HEK293 (cell line): ENCODE results near the gene HSD17B14.

ENCODE experiments used
- CTCF ChIA-PET: fragments of 350-600 bp; formaldehyde crosslinking; extraction: SDS; loops from one replicate; lab custom pipeline; 2021; ENCODE audit warnings: antibody characterized with exemption; lab: Yijun Ruan, JAX
- POLR2A ChIA-PET: fragments of 300-600 bp; formaldehyde crosslinking; extraction: SDS; loops from one replicate; lab custom pipeline; 2020; ENCODE audit warnings: antibody characterized with exemption, inconsistent platforms; lab: Yijun Ruan, JAX
- H3K27ac ChIP-seq: fragments of 200-500 bp; sonication (Bioruptor generic); 2 replicates; pipeline ENCODE4 v1.5.1; 2014; ENCODE audit warnings: low read depth, low read length, control low read depth, inconsistent platforms; ENCODE audit errors: extremely low read depth
- H3K36me3 ChIP-seq, 2 experiments: fragments of 200-500 bp in 1 of 2; sonication (Bioruptor generic) in 1 of 2; 1 replicate in 1 of 2; 2 replicates in 1 of 2; pipeline ENCODE4 v1.5.1; 2014 to 2017; ENCODE audit warnings: inconsistent platforms in 2 of 2, low read length in 2 of 2; ENCODE audit not compliant: control insufficient read depth in 2 of 2, insufficient read depth in 1 of 2
- H3K4me1 ChIP-seq: fragments of 200-500 bp; sonication (Bioruptor generic); 2 replicates; pipeline ENCODE4 v1.5.1; 2014; ENCODE audit warnings: mild to moderate bottlenecking, low read length, inconsistent platforms; ENCODE audit not compliant: control insufficient read depth, insufficient read depth
- H3K4me3 ChIP-seq: 2 replicates; pipeline ENCODE4 v1.5.1; 2011; ENCODE audit warnings: low read depth, mild to moderate bottlenecking, control low read depth, low read length, moderate library complexity
- H3K9me3 ChIP-seq: fragments of 200-500 bp; sonication (Bioruptor generic); 2 replicates; pipeline ENCODE4 v1.5.1; 2014; ENCODE audit warnings: low read depth, low read length, inconsistent platforms; ENCODE audit not compliant: control insufficient read depth, insufficient read depth
- GLI2 ChIP-seq: fragments of 450-650 bp; formaldehyde crosslinking; IDR thresholded peaks from 2 replicates; pipeline ENCODE4; 2017; ENCODE audit warnings: missing biosample characterization, missing genetic modification characterization, low read depth, borderline replicate concordance
- MYNN ChIP-seq: fragments of 450-650 bp; formaldehyde crosslinking; IDR thresholded peaks from 2 replicates; pipeline ENCODE4 v1.5.1; 2016; ENCODE audit warnings: missing biosample characterization, missing genetic modification characterization, borderline replicate concordance
- SALL2 ChIP-seq: fragments of 450-650 bp; formaldehyde crosslinking; IDR thresholded peaks from 2 replicates; pipeline ENCODE4 v1.5.0; 2017; ENCODE audit warnings: missing biosample characterization, mild to moderate bottlenecking, missing genetic modification characterization, borderline replicate concordance
- SP2 ChIP-seq: fragments of 450-650 bp; formaldehyde crosslinking; IDR thresholded peaks from 2 replicates; pipeline ENCODE4 v1.5.1; 2016; ENCODE audit warnings: missing biosample characterization, missing genetic modification characterization
- ZBTB20 ChIP-seq: fragments of 450-650 bp; formaldehyde crosslinking; IDR thresholded peaks from 2 replicates; pipeline ENCODE4 v1.5.1; 2016; ENCODE audit warnings: missing biosample characterization, missing genetic modification characterization
- ZBTB7A ChIP-seq: fragments of 450-650 bp; formaldehyde crosslinking; IDR thresholded peaks from 2 replicates; pipeline ENCODE4 v1.5.1; 2016; ENCODE audit warnings: low read depth, missing biosample characterization, missing genetic modification characterization
- ZNF221 ChIP-seq: fragments of 450-650 bp; formaldehyde crosslinking; IDR thresholded peaks from 2 replicates; pipeline ENCODE4 v1.5.1; 2017; ENCODE audit warnings: missing biosample characterization, missing genetic modification characterization, borderline replicate concordance
- ZNF311 ChIP-seq: fragments of 450-650 bp; formaldehyde crosslinking; IDR thresholded peaks from 2 replicates; pipeline ENCODE4 v1.5.1; 2017; ENCODE audit warnings: missing biosample characterization, missing genetic modification characterization, borderline replicate concordance
- ZNF366 ChIP-seq: fragments of 450-650 bp; formaldehyde crosslinking; conservative IDR thresholded peaks from 2 replicates; pipeline ENCODE4 v1.5.1; 2016; ENCODE audit warnings: missing biosample characterization, missing genetic modification characterization
- ZNF514 ChIP-seq: fragments of 450-650 bp; formaldehyde crosslinking; IDR thresholded peaks from 2 replicates; pipeline ENCODE4 v1.5.1; 2016; ENCODE audit warnings: missing biosample characterization, missing genetic modification characterization
- ZNF530 ChIP-seq: fragments of 450-650 bp; formaldehyde crosslinking; IDR thresholded peaks from 2 replicates; pipeline ENCODE4 v1.5.1; 2016; ENCODE audit warnings: low read depth, missing biosample characterization, missing genetic modification characterization
- ZNF544 ChIP-seq: fragments of 450-650 bp; formaldehyde crosslinking; IDR thresholded peaks from 2 replicates; pipeline ENCODE4 v1.5.0; 2017; ENCODE audit warnings: missing biosample characterization, missing genetic modification characterization
- ZNF558 ChIP-seq: fragments of 450-650 bp; formaldehyde crosslinking; IDR thresholded peaks from 2 replicates; pipeline ENCODE4 v1.5.1; 2016; ENCODE audit warnings: missing biosample characterization, missing genetic modification characterization
- ZNF623 ChIP-seq: fragments of 450-650 bp; formaldehyde crosslinking; IDR thresholded peaks from 2 replicates; pipeline ENCODE4 v1.5.1; 2016; ENCODE audit warnings: missing biosample characterization, missing genetic modification characterization
- TF ChIP-seq, protein P1 (sequence below): fragments of 450-650 bp; formaldehyde crosslinking; IDR thresholded peaks from 2 replicates; pipeline ENCODE4 v1.5.1; 2017; ENCODE audit warnings: missing biosample characterization, missing genetic modification characterization
- TF ChIP-seq, protein P2 (sequence below): fragments of 450-650 bp; formaldehyde crosslinking; conservative IDR thresholded peaks from 2 replicates; pipeline ENCODE4 v1.5.1; 2016; ENCODE audit warnings: low read depth, missing biosample characterization, missing genetic modification characterization
- TF ChIP-seq, protein P3 (sequence below): fragments of 450-650 bp; formaldehyde crosslinking; IDR thresholded peaks from 2 replicates; pipeline ENCODE4 v1.5.1; 2017; ENCODE audit warnings: missing biosample characterization, mild to moderate bottlenecking, missing genetic modification characterization, moderate library complexity
- TF ChIP-seq, protein P4 (sequence below): fragments of 450-650 bp; formaldehyde crosslinking; IDR thresholded peaks from 2 replicates; pipeline ENCODE4 v1.5.1; 2016; ENCODE audit warnings: missing biosample characterization, missing genetic modification characterization
- TF ChIP-seq, protein P5 (sequence below): fragments of 450-650 bp; formaldehyde crosslinking; IDR thresholded peaks from 2 replicates; pipeline ENCODE4 v1.5.1; 2016; ENCODE audit warnings: missing biosample characterization, missing genetic modification characterization
- TF ChIP-seq, protein P6 (sequence below): fragments of 450-650 bp; formaldehyde crosslinking; IDR thresholded peaks from 2 replicates; pipeline ENCODE4 v1.5.1; 2016; ENCODE audit warnings: missing biosample characterization, missing genetic modification characterization

HSD17B14 gene

DNA sequence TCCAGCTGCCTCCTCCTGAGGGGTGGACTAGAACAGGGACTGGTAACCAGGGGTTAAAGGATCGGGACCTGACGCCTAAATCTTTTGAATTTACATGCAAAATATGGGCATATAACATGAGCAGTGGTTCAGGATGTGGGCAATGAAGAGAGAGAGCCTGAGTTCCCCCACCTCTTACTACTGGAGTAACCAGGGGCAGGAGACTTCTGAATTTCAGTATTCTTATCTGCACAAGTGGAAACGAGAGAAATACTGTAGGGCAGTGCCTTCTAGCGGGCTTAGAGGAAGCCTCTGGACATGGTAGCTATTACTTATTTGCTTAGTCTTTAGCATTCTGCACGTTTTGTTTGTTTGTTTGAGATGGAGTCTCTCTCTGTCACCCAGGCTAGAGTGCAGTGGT, 51.8 kb downstream of the HSD17B14 start:
- Histone ChIP-seq H3K4me1 (no peaks in the 10 kb centered on the region), H3K36me3 (no peaks in the 10 kb centered on the region), H3K4me3 (no peak overlapping the region), H3K9me3 (no peaks in the 10 kb centered on the region), H3K27ac (no peak overlapping the region)
- ChIA-PET POLR2A (no interaction called here), CTCF (interaction anchor here (0.7 to 4.2 kb wide), 8 partner anchors 9 to 786 kb away, joined by 3 to 20 read pairs (median 3); partner anchors contain the start of genes CA11 and HSD17B14)
- TF ChIP-seq ZNF311 (tag by site-specific recombination) (no peak), ZBTB20 (no peak), ZNF366 (tag by site-specific recombination) (no peak), SP2 (tag by site-specific recombination) (no peak), ZNF544 (tag by site-specific recombination) (no peak), ZNF221 (tag by site-specific recombination) (no peak), GLI2 (tag by site-specific recombination) (no peak), ZNF530 (tag by site-specific recombination) (no peak), SALL2 (no peak), ZNF558 (tag by site-specific recombination) (no peak), ZNF514 (tag by site-specific recombination) (no peak), MYNN (tag by site-specific recombination) (no peak), ZBTB7A (tag by site-specific recombination) (no peak), ZNF623 (tag by site-specific recombination) (no peak)
- TF ChIP-seq, protein P1, sequence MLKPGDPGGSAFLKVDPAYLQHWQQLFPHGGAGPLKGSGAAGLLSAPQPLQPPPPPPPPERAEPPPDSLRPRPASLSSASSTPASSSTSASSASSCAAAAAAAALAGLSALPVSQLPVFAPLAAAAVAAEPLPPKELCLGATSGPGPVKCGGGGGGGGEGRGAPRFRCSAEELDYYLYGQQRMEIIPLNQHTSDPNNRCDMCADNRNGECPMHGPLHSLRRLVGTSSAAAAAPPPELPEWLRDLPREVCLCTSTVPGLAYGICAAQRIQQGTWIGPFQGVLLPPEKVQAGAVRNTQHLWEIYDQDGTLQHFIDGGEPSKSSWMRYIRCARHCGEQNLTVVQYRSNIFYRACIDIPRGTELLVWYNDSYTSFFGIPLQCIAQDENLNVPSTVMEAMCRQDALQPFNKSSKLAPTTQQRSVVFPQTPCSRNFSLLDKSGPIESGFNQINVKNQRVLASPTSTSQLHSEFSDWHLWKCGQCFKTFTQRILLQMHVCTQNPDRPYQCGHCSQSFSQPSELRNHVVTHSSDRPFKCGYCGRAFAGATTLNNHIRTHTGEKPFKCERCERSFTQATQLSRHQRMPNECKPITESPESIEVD, result no peak
- TF ChIP-seq, protein P2, sequence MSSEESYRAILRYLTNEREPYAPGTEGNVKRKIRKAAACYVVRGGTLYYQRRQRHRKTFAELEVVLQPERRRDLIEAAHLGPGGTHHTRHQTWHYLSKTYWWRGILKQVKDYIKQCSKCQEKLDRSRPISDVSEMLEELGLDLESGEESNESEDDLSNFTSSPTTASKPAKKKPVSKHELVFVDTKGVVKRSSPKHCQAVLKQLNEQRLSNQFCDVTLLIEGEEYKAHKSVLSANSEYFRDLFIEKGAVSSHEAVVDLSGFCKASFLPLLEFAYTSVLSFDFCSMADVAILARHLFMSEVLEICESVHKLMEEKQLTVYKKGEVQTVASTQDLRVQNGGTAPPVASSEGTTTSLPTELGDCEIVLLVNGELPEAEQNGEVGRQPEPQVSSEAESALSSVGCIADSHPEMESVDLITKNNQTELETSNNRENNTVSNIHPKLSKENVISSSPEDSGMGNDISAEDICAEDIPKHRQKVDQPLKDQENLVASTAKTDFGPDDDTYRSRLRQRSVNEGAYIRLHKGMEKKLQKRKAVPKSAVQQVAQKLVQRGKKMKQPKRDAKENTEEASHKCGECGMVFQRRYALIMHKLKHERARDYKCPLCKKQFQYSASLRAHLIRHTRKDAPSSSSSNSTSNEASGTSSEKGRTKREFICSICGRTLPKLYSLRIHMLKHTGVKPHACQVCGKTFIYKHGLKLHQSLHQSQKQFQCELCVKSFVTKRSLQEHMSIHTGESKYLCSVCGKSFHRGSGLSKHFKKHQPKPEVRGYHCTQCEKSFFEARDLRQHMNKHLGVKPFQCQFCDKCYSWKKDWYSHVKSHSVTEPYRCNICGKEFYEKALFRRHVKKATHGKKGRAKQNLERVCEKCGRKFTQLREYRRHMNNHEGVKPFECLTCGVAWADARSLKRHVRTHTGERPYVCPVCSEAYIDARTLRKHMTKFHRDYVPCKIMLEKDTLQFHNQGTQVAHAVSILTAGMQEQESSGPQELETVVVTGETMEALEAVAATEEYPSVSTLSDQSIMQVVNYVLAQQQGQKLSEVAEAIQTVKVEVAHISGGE (tag by site-specific recombination), result no peak
- TF ChIP-seq, protein P3, sequence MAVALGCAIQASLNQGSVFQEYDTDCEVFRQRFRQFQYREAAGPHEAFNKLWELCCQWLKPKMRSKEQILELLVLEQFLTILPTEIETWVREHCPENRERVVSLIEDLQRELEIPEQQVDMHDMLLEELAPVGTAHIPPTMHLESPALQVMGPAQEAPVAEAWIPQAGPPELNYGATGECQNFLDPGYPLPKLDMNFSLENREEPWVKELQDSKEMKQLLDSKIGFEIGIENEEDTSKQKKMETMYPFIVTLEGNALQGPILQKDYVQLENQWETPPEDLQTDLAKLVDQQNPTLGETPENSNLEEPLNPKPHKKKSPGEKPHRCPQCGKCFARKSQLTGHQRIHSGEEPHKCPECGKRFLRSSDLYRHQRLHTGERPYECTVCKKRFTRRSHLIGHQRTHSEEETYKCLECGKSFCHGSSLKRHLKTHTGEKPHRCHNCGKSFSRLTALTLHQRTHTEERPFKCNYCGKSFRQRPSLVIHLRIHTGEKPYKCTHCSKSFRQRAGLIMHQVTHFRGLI (tag by site-specific recombination), result no peak
- TF ChIP-seq, protein P4, sequence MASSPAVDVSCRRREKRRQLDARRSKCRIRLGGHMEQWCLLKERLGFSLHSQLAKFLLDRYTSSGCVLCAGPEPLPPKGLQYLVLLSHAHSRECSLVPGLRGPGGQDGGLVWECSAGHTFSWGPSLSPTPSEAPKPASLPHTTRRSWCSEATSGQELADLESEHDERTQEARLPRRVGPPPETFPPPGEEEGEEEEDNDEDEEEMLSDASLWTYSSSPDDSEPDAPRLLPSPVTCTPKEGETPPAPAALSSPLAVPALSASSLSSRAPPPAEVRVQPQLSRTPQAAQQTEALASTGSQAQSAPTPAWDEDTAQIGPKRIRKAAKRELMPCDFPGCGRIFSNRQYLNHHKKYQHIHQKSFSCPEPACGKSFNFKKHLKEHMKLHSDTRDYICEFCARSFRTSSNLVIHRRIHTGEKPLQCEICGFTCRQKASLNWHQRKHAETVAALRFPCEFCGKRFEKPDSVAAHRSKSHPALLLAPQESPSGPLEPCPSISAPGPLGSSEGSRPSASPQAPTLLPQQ (tag by site-specific recombination), result no peak
- TF ChIP-seq, protein P5, sequence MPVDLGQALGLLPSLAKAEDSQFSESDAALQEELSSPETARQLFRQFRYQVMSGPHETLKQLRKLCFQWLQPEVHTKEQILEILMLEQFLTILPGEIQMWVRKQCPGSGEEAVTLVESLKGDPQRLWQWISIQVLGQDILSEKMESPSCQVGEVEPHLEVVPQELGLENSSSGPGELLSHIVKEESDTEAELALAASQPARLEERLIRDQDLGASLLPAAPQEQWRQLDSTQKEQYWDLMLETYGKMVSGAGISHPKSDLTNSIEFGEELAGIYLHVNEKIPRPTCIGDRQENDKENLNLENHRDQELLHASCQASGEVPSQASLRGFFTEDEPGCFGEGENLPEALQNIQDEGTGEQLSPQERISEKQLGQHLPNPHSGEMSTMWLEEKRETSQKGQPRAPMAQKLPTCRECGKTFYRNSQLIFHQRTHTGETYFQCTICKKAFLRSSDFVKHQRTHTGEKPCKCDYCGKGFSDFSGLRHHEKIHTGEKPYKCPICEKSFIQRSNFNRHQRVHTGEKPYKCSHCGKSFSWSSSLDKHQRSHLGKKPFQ (tag by site-specific recombination), result no peak
- TF ChIP-seq, protein P6, sequence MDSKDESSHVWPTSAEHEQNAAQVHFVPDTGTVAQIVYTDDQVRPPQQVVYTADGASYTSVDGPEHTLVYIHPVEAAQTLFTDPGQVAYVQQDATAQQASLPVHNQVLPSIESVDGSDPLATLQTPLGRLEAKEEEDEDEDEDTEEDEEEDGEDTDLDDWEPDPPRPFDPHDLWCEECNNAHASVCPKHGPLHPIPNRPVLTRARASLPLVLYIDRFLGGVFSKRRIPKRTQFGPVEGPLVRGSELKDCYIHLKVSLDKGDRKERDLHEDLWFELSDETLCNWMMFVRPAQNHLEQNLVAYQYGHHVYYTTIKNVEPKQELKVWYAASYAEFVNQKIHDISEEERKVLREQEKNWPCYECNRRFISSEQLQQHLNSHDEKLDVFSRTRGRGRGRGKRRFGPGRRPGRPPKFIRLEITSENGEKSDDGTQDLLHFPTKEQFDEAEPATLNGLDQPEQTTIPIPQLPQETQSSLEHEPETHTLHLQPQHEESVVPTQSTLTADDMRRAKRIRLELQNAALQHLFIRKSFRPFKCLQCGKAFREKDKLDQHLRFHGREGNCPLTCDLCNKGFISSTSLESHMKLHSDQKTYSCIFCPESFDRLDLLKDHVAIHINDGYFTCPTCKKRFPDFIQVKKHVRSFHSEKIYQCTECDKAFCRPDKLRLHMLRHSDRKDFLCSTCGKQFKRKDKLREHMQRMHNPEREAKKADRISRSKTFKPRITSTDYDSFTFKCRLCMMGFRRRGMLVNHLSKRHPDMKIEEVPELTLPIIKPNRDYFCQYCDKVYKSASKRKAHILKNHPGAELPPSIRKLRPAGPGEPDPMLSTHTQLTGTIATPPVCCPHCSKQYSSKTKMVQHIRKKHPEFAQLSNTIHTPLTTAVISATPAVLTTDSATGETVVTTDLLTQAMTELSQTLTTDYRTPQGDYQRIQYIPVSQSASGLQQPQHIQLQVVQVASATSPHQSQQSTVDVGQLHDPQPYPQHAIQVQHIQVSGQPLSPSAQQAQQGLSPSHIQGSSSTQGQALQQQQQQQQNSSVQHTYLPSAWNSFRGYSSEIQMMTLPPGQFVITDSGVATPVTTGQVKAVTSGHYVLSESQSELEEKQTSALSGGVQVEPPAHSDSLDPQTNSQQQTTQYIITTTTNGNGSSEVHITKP (tag by site-specific recombination), result no peak
